Activated CD8-positive, alpha-beta T cell treated with anti-CD3 and anti-CD28 coated beads for 36 hours (primary cell): ENCODE data around the gene POLDIP2. TPM values are rescaled to one million over a fixed set of nuclear protein-coding genes. Genes with fewer than 3 reads are reported as not detected.

Experiments used
- ATAC-seq: fragments of 200-7000 bp; cut with Tn5 transposase; one replicate; pipeline ENCODE4 v1.10.0; 2021; ENCODE audit warnings: mild to moderate bottlenecking, moderate library complexity
- CTCF ChIA-PET: fragments of 350-600 bp; sonication (Branson Sonifier 250); formaldehyde crosslinking; loops from one replicate; lab custom pipeline; 2021; ENCODE audit warnings: antibody characterized with exemption; lab: Charles Lee
- POLR2A ChIA-PET: fragments of 350-600 bp; sonication (Branson Sonifier 250); formaldehyde crosslinking; loops from one replicate; lab custom pipeline; 2021; ENCODE audit warnings: antibody characterized with exemption; lab: Charles Lee
- DNase-seq: peaks from one replicate; pipeline ENCODE4 v3.0.0-alpha.2; 2020
- H3K27ac Mint-ChIP-seq: one replicate; pipeline ENCODE4 v1.8.0; 2021; ENCODE audit warnings: mild to moderate bottlenecking, mixed read lengths
- H3K27me3 Mint-ChIP-seq: one replicate; pipeline ENCODE4 v1.8.0; 2021; ENCODE audit warnings: mixed read lengths
- H3K36me3 Mint-ChIP-seq: one replicate; pipeline ENCODE4 v1.8.0; 2021; ENCODE audit warnings: low read depth, mixed read lengths
- H3K4me1 Mint-ChIP-seq: one replicate; pipeline ENCODE4 v1.8.0; 2021; ENCODE audit warnings: low read depth, mixed read lengths
- H3K4me3 Mint-ChIP-seq: one replicate; pipeline ENCODE4 v1.8.0; 2021; ENCODE audit warnings: mild to moderate bottlenecking, moderate library complexity, mixed read lengths
- H3K9me3 Mint-ChIP-seq: one replicate; pipeline ENCODE4 v1.8.0; 2021; ENCODE audit warnings: mixed read lengths
- CTCF ChIP-seq: fragments of 200-600 bp; IDR thresholded peaks from one replicate; pipeline ENCODE4 v1.8.0; 2022; ENCODE audit warnings: antibody characterized with exemption, mild to moderate bottlenecking
- intact Hi-C: fragments of 100-400 bp; cut with micrococcal nuclease; formaldehyde crosslinking; loops from one replicate; pipeline ENCODE4 v1.10.0; 2022
- total RNA-seq, 2 experiments: library from RNA; stranded (reverse); gene quantifications; one replicate each; pipeline ENCODE4 v1.2.3, GENCODE V29; 2021

Gene POLDIP2
- total RNA-seq, 2 experiments from 2014 or later: 87.6 to 88.7 TPM

GRCh38 chr17:28404461-28404811 lies 47.1 kb upstream of the POLDIP2 start:
- Mint-ChIP-seq H3K27ac (no peak overlapping the region), H3K4me3 (peak overlapping the region; percentile 67), H3K4me1 (peaks cover 2% of the 10 kb centered on the region), H3K27me3 (no peaks in the 10 kb centered on the region), H3K36me3 (no peaks in the 10 kb centered on the region), H3K9me3 (no peaks in the 10 kb centered on the region)
- ChIA-PET POLR2A (interaction anchor here (0.6 to 2.1 kb wide), 9 partner anchors 8 to 143 kb away, joined by 3 to 17 read pairs (median 3); partner anchors contain the start of gene SEBOX), CTCF (interaction anchor here (0.8 to 7.8 kb wide), 2 partner anchors 12 to 21 kb away, joined by 3 to 63 read pairs; no protein-coding TSS in a partner anchor)
- ATAC-seq: no peak
- TF ChIP-seq CTCF: no peak
- intact Hi-C loops: no loop called here
- DNase-seq: no peak

GRCh38 chr17:28404007-28404406 lies 46.7 kb upstream of the POLDIP2 start:
- Mint-ChIP-seq H3K4me3 (no peak overlapping the region), H3K36me3 (no peaks in the 10 kb centered on the region), H3K27ac (no peak overlapping the region), H3K27me3 (no peaks in the 10 kb centered on the region), H3K9me3 (no peaks in the 10 kb centered on the region), H3K4me1 (peaks cover 2% of the 10 kb centered on the region)
- DNase-seq: no peak
- no peak for TF ChIP-seq CTCF
- intact Hi-C loops: no loop called here
- ATAC-seq: no peak
- CTCF ChIA-PET: interaction anchor here (7.8 kb wide), 1 partner anchor 13 kb away, joined by 63 read pairs; no protein-coding TSS in a partner anchor
- POLR2A ChIA-PET: interaction anchor here (1.1 to 2.1 kb wide), 8 partner anchors 8 to 144 kb away, joined by 3 to 17 read pairs (median 4); no protein-coding TSS in a partner anchor

GRCh38 chr17:28402844-28403243 lies 45.5 kb upstream of the POLDIP2 start:
- TF ChIP-seq CTCF: no peak
- H3K4me1 Mint-ChIP-seq: peaks cover 2% of the 10 kb centered on the region
- H3K27ac Mint-ChIP-seq: no peak overlapping the region
- H3K4me3 Mint-ChIP-seq: no peak overlapping the region
- intact Hi-C loops: no loop called here
- DNase-seq: no peak
- H3K27me3 Mint-ChIP-seq: no peaks in the 10 kb centered on the region
- ChIA-PET CTCF (no interaction called here), POLR2A (no interaction called here)
- H3K9me3 Mint-ChIP-seq: no peaks in the 10 kb centered on the region
- peaks cover 2% of the 10 kb centered on the region for H3K36me3 Mint-ChIP-seq
- no peak for ATAC-seq

GRCh38 chr17:28402224-28402630 lies 44.9 kb upstream of the POLDIP2 start:
- ChIA-PET POLR2A (no interaction called here), CTCF (interaction anchor here (1.4 kb wide), 1 partner anchor 9 kb away, joined by 5 read pairs; no protein-coding TSS in a partner anchor)
- peaks cover 2% of the 10 kb centered on the region for H3K4me1 Mint-ChIP-seq
- ATAC-seq: no peak
- no peak for DNase-seq
- peaks cover 3% of the 10 kb centered on the region for H3K36me3 Mint-ChIP-seq
- intact Hi-C loops: no loop called here
- H3K4me3 Mint-ChIP-seq: no peak overlapping the region
- H3K27ac Mint-ChIP-seq: no peak overlapping the region
- TF ChIP-seq CTCF: no peak
- no peaks in the 10 kb centered on the region for H3K9me3 Mint-ChIP-seq
- no peaks in the 10 kb centered on the region for H3K27me3 Mint-ChIP-seq

GRCh38 chr17:28399808-28400207 lies 42.5 kb upstream of the POLDIP2 start:
- no peaks in the 10 kb centered on the region for H3K4me1 Mint-ChIP-seq
- TF ChIP-seq CTCF: no peak
- DNase-seq (no peak), ATAC-seq (no peak)
- H3K9me3 Mint-ChIP-seq: no peaks in the 10 kb centered on the region
- no peak overlapping the region for H3K27ac Mint-ChIP-seq
- H3K4me3 Mint-ChIP-seq: no peak overlapping the region
- ChIA-PET POLR2A (interaction anchor here (0.6 to 2.0 kb wide), 5 partner anchors 10 to 70 kb away, joined by 3 to 6 read pairs (median 4); no protein-coding TSS in a partner anchor), CTCF (interaction anchor here (0.8 to 1.3 kb wide), 2 partner anchors 10 to 17 kb away, joined by 3 to 4 read pairs; no protein-coding TSS in a partner anchor)
- H3K27me3 Mint-ChIP-seq: no peaks in the 10 kb centered on the region
- intact Hi-C loops: no loop called here
- peaks cover 4% of the 10 kb centered on the region for H3K36me3 Mint-ChIP-seq
